C4-2B (cell line): Measurements from ENCODE around the gene VMAC.

ENCODE experiments used
- ZFX ChIP-seq: fragments of 450-650 bp; IDR thresholded peaks from 2 replicates; pipeline ENCODE4 v1.6.1; 2017
- TF ChIP-seq, protein P1 (sequence below): fragments of 450-650 bp; conservative IDR thresholded peaks from 2 replicates; pipeline ENCODE4 v1.5.1; 2017; ENCODE audit warnings: mild to moderate bottlenecking

DNA sequence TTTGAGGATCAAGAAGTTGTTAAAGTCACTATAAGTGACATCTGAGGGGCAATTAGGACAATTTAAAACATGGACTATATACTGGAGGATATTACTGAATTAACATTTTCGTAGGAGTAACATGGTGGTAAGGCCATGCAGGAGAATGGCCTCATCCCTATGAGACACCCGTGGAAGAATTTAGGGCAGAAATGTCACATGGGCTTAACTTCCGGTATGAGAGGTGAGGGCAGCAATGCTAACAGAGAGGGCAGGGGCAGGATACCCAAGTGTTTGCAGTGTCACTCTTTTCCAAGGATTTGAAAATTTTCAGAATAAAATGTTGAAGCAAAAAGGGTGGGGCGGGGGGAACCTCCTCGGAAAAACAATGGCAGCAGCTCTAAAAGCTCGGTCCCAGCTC is 49.6 kb downstream of the VMAC start:
- TF ChIP-seq, protein P1, sequence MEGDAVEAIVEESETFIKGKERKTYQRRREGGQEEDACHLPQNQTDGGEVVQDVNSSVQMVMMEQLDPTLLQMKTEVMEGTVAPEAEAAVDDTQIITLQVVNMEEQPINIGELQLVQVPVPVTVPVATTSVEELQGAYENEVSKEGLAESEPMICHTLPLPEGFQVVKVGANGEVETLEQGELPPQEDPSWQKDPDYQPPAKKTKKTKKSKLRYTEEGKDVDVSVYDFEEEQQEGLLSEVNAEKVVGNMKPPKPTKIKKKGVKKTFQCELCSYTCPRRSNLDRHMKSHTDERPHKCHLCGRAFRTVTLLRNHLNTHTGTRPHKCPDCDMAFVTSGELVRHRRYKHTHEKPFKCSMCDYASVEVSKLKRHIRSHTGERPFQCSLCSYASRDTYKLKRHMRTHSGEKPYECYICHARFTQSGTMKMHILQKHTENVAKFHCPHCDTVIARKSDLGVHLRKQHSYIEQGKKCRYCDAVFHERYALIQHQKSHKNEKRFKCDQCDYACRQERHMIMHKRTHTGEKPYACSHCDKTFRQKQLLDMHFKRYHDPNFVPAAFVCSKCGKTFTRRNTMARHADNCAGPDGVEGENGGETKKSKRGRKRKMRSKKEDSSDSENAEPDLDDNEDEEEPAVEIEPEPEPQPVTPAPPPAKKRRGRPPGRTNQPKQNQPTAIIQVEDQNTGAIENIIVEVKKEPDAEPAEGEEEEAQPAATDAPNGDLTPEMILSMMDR = no peak
- TF ChIP-seq ZFX = no peak
